Measurements from ENCODE around the gene STX17.

STX17 gene

GRCh38 chr9:99948482-99948881, 42.0 kb downstream of the STX17 start:
- no peak overlapping the region for H3K4me3 ChIP-seq (ENCODE audit: severe bottlenecking)
- no peaks in the 10 kb centered on the region for H3K27me3 ChIP-seq (ENCODE audit: insufficient read depth, poor library complexity, severe bottlenecking)
- peaks cover 25% of the 10 kb centered on the region for H3K36me3 ChIP-seq (ENCODE audit: low read depth)
- H3K27ac ChIP-seq (ENCODE audit: poor library complexity, severe bottlenecking): no peak overlapping the region
- no peaks in the 10 kb centered on the region for H3K4me1 ChIP-seq (ENCODE audit: insufficient read depth, poor library complexity, severe bottlenecking)
- no peak for TF ChIP-seq CTCF (IDR thresholded peaks at IDR 0.05; ENCODE audit: poor library complexity, severe bottlenecking)
- ATAC-seq (ENCODE audit: low read depth): no peak
- no peak for DNase-seq (ENCODE audit: low spot score)
- no peaks in the 10 kb centered on the region for H3K9me3 ChIP-seq (ENCODE audit: severe bottlenecking)

- no peak overlapping the region for H3K27ac ChIP-seq (ENCODE audit: poor library complexity, severe bottlenecking)
- peaks cover 26% of the 10 kb centered on the region for H3K36me3 ChIP-seq (ENCODE audit: low read depth)
- ATAC-seq (ENCODE audit: low read depth): no peak
- H3K9me3 ChIP-seq (ENCODE audit: severe bottlenecking): no peaks in the 10 kb centered on the region
- no peak overlapping the region for H3K4me3 ChIP-seq (ENCODE audit: severe bottlenecking)
- H3K4me1 ChIP-seq (ENCODE audit: insufficient read depth, poor library complexity, severe bottlenecking): no peaks in the 10 kb centered on the region
- TF ChIP-seq CTCF (IDR thresholded peaks at IDR 0.05; ENCODE audit: poor library complexity, severe bottlenecking): no peak
- DNase-seq (ENCODE audit: low spot score): no peak
- H3K27me3 ChIP-seq (ENCODE audit: insufficient read depth, poor library complexity, severe bottlenecking): no peaks in the 10 kb centered on the region
Measured at GRCh38 chr9:99948896-99949295, 42.4 kb downstream of the STX17 start.

- no peak for TF ChIP-seq CTCF (IDR thresholded peaks at IDR 0.05; ENCODE audit: poor library complexity, severe bottlenecking)
- no peak overlapping the region for H3K4me3 ChIP-seq (ENCODE audit: severe bottlenecking)
- H3K9me3 ChIP-seq (ENCODE audit: severe bottlenecking): no peaks in the 10 kb centered on the region
- ATAC-seq (ENCODE audit: low read depth) (no peak), DNase-seq (ENCODE audit: low spot score) (no peak)
- H3K27ac ChIP-seq (ENCODE audit: poor library complexity, severe bottlenecking): no peak overlapping the region
- no peaks in the 10 kb centered on the region for H3K27me3 ChIP-seq (ENCODE audit: insufficient read depth, poor library complexity, severe bottlenecking)
- H3K36me3 ChIP-seq (ENCODE audit: low read depth): peaks cover 35% of the 10 kb centered on the region
- no peaks in the 10 kb centered on the region for H3K4me1 ChIP-seq (ENCODE audit: insufficient read depth, poor library complexity, severe bottlenecking)
Measured at GRCh38 chr9:99953861-99954507, 47.5 kb downstream of the STX17 start.

- ATAC-seq (ENCODE audit: low read depth) (no peak), DNase-seq (ENCODE audit: low spot score) (no peak)
- H3K27ac ChIP-seq (ENCODE audit: poor library complexity, severe bottlenecking): no peak overlapping the region
- no peaks in the 10 kb centered on the region for H3K4me1 ChIP-seq (ENCODE audit: insufficient read depth, poor library complexity, severe bottlenecking)
- H3K9me3 ChIP-seq (ENCODE audit: severe bottlenecking): no peaks in the 10 kb centered on the region
- peaks cover 38% of the 10 kb centered on the region for H3K36me3 ChIP-seq (ENCODE audit: low read depth)
- H3K27me3 ChIP-seq (ENCODE audit: insufficient read depth, poor library complexity, severe bottlenecking): no peaks in the 10 kb centered on the region
- no peak overlapping the region for H3K4me3 ChIP-seq (ENCODE audit: severe bottlenecking)
- TF ChIP-seq CTCF (IDR thresholded peaks at IDR 0.05; ENCODE audit: poor library complexity, severe bottlenecking): no peak
Measured at GRCh38 chr9:99954819-99955218, 48.4 kb downstream of the STX17 start.

GRCh38 chr9:99955606-99956005, 49.2 kb downstream of the STX17 start:
- ATAC-seq (ENCODE audit: low read depth) (no peak), DNase-seq (ENCODE audit: low spot score) (no peak)
- Histone ChIP-seq H3K4me3 (ENCODE audit: severe bottlenecking) (no peak overlapping the region), H3K36me3 (ENCODE audit: low read depth) (peaks cover 40% of the 10 kb centered on the region), H3K27ac (ENCODE audit: poor library complexity, severe bottlenecking) (no peak overlapping the region), H3K27me3 (ENCODE audit: insufficient read depth, poor library complexity, severe bottlenecking) (no peaks in the 10 kb centered on the region), H3K9me3 (ENCODE audit: severe bottlenecking) (no peaks in the 10 kb centered on the region), H3K4me1 (ENCODE audit: insufficient read depth, poor library complexity, severe bottlenecking) (no peaks in the 10 kb centered on the region)
- TF ChIP-seq CTCF (IDR thresholded peaks at IDR 0.05; ENCODE audit: poor library complexity, severe bottlenecking): no peak

Measured in RWPE2 (cell line).